NCI-H1930 (cell line): ENCODE measurements around the gene ISCU.
"Not testable (repeated sequence)": the region's sequence is repeated elsewhere in the genome, so short reads cannot be mapped to it uniquely, and the experiment has no call there.

Experiments used
- DNase-seq, 2 experiments: peaks; one replicate each; lab custom pipeline; 2025; lab: John Stamatoyannopoulos, UW

Gene ISCU

DNA sequence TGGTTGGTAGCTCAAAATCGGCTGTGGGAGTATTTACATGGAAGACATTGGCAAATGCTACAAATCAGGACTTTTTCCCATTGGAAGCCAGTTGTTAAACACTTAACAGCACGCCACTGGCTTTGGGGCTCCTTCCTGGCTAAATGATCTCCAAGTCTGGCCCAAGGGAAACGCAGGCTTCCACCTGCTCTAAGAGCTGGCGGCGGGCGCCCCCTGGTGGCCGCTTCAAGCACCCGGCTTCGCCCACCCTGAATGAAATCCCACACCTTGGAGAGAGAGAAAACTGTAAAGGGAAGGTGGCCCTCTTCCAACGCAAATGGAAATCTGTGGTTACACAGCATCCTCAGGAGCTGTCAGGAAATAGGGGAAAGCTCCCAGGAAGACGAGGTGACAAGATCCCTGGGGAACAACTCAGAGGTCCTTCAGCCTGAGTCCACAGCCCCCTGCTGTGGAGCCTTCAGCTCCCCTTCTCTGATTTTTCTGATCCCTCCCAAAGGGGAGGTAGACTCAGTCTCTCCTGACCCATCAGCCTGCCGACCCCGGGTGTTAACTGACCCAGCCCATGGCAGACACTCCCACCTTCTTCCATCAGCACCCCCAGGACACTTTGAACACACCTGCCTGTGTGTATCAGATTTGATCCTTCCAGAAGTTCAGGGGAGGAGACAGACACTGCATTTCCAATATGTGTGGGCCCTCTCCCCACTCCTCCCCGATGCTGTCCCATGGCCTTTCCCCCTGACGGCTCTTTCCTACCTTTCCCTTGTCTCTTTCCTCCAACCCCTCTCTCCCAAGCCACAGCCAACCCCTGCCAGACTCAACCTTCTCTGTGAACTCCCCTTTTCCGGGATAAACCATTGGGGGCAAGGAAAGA, 55.9 kb downstream of the ISCU start:
- peak; percentile 66 to 69 for DNase-seq

DNA sequence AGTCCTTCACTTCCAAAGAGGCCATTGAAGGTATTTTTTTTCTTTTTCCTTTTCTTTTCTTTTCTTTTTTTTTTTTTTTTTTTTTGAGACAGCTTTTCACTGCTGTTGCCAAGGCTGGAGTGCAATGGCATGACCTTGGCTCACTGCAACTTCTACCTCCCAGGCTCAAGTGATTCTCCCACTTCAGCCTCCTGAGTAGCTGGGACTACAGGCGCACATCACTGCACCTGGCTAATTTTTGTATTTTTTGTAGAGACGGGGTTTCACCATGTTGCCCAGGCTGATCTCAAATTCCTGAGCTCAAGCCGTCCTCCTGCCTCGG, 56.5 kb downstream of the ISCU start:
- not testable (repeated sequence) for DNase-seq
